Ovary (tissue), 9 donors: ENCODE results near the gene RAB40B. TPM values are rescaled to one million over a fixed set of nuclear protein-coding genes. Genes with fewer than 3 reads are reported as not detected.

Experiments used
- DNase-seq, 5 donors: peaks; one replicate each; pipeline ENCODE4 v3.0.0-alpha.2; 2019 to 2020
- H3K27ac ChIP-seq, 2 donors: fragments of 200-600 bp; one replicate each; pipeline versions ENCODE4 v1.5.1 to v1.8.0; 2019 to 2022
- H3K27me3 ChIP-seq: fragments of 200-600 bp; one replicate; pipeline ENCODE4 v1.8.0; 2022
- H3K36me3 ChIP-seq: fragments of 200-600 bp; sonication (generic); one replicate; pipeline ENCODE4 v1.5.1; 2019
- H3K4me1 ChIP-seq: one replicate; pipeline ENCODE4 v1.8.1; 2013; ENCODE audit warnings: mild to moderate bottlenecking, moderate library complexity; ENCODE audit not compliant: insufficient read depth
- H3K4me3 ChIP-seq: fragments of 200-600 bp; sonication (generic); one replicate; pipeline ENCODE4 v1.5.1; 2017
- H3K9me3 ChIP-seq, 2 donors: fragments of 200-600 bp in 1 of 2; sonication (generic) in 1 of 2; one replicate each; pipeline versions ENCODE4 v1.5.1 to v1.8.1; 2013 to 2019; ENCODE audit warnings: mild to moderate bottlenecking in 1 of 2, moderate library complexity in 1 of 2
- CTCF ChIP-seq, 3 donors: fragments of 450-650 bp in 2 of 3; fragments of 200-600 bp in 1 of 3; IDR thresholded peaks; one replicate each; pipeline versions ENCODE4 v1.5.1 to v1.8.0; 2016 to 2022; ENCODE audit warnings: antibody characterized with exemption in 3 of 3, mild to moderate bottlenecking in 1 of 3
- EP300 ChIP-seq: sonication (generic); formaldehyde crosslinking; IDR thresholded peaks from one replicate; pipeline ENCODE4 v1.6.1; 2017; ENCODE audit warnings: antibody characterized with exemption
- POLR2A ChIP-seq: fragments of 450-650 bp; IDR thresholded peaks from one replicate; pipeline ENCODE4 v1.6.1; 2017; ENCODE audit warnings: antibody characterized with exemption, mild to moderate bottlenecking, moderate library complexity
- WGBS, 3 donors: extraction: QIAGEN DNeasy Blood & Tissue Kit in 1 of 3; methylation state at CpG; one replicate each; pipeline versions ENCODE4 v1.1.5 to v1.1.7; 2013 to 2017; 5-methylcytosine and 5-hydroxymethylcytosine counted together
- intact Hi-C, 4 donors: fragments of 100-400 bp; cut with DNase I; formaldehyde crosslinking; loops; one replicate each; pipeline versions ENCODE4 v1.11.0 to v1.15.1; 2022 to 2023
- microRNA-seq, 3 donors: library from miRNA; unstranded; fragments of <30 nt; microRNA quantifications; one replicate each; pipeline versions ENCODE4 to v1.2.0, GENCODE V29; 2019 to 2020
- polyA plus RNA-seq, 2 donors: library from polyadenylated mRNA; stranded (reverse); fragments of 200-250 nt in 1 of 2; fragments of 350-450 nt in 1 of 2; fragmentation: Illumina TruSeq in 1 of 2; extraction: RNeasy Lipid Tissue Mini Kit (QIAGEN cat#74804) in 1 of 2; gene quantifications; one replicate each; pipeline ENCODE4 v1.2.3, GENCODE V29; 2013 to 2014
- small RNA-seq: library from RNA; depleted of rRNA; stranded (forward); fragments of <200 nt; gene quantifications from one replicate; pipeline ENCODE3, GENCODE V24; 2016
- total RNA-seq, 7 donors: library from RNA; depleted of rRNA in 2 of 7; stranded (reverse); fragments of >200 nt in 2 of 7; fragmentation: NEBNext Ultra II Directional in 3 of 7; extraction: Animal tissue kit (Norgen Biotek cat#: 25700) in 3 of 7; gene quantifications; one replicate each; pipeline versions ENCODE4 v1.1.0 to v1.2.4, GENCODE V29; 2016 to 2023
- donor health status: DM: no; HTN: no; CAD: no; lungs with moderate emphysema.
- donor health status: DM: no; HTN: no; CAD: no.
- donor health status: Bipolar disorder and iron deficiency.
- donor health status: DM: yes; HTN: yes; CAD: no.
- donor health status: DM: no; HTN: no; CAD: no.
- donor health status: DM: yes; HTN: yes; CAD: no.

The RAB40B gene
- total and polyA plus RNA-seq, 9 donors: 9.2 to 25.9 (median 14.9) TPM

- no peak for DNase-seq
- TF ChIP-seq POLR2A (no peak), EP300 (no peak), CTCF (IDR thresholded peaks at IDR 0.05) (no peak)
- Histone ChIP-seq H3K4me3 (no peak overlapping the region), H3K36me3 (no peaks in the 10 kb centered on the region), H3K4me1 (peaks cover 2% of the 10 kb centered on the region), H3K9me3 (no peaks in the 10 kb centered on the region), H3K27me3 (no peaks in the 10 kb centered on the region), H3K27ac (no peak overlapping the region)
- intact Hi-C loops: no loop called here
- WGBS, 3 donors: 52 to 56% (median 55%) methylated on average over 16 of the region's 16 CpGs
Observed at GRCh38 chr17:82605939-82606600, 92.4 kb downstream of the RAB40B start.

Small RNA genes lying within 50 kb of the gene (microRNA-seq; reads per million reads assigned to microRNA genes)
- gene MIR4525: 0.71 to 3.0 (median 1.3) reads per million in 3 donors

Small RNA genes lying within 50 kb of the gene (small RNA-seq; reads per million reads assigned to genes)
- gene MIR4525: not detected

Other genes starting within 250 kb of the RAB40B start
- 100 to 1,000 TPM in 1 of 7 donors, 10 to 100 TPM in 6; 44.4 to 101 (median 73.1) TPM for gene CYBC1, start 247.9 kb downstream of the RAB40B start, total RNA-seq
- 10 to 100 TPM; 34.0 to 56.4 TPM for gene CYBC1, start 247.9 kb downstream of the RAB40B start, polyA plus RNA-seq
- gene NARF, start 240.0 kb downstream of the RAB40B start, total RNA-seq: 10 to 100 TPM; 39.7 to 52.7 (median 49.8) TPM
- 10 to 100 TPM; 29.6 to 37.8 TPM for gene NARF, start 240.0 kb downstream of the RAB40B start, polyA plus RNA-seq
- 10 to 100 TPM; 27.2 to 67.6 (median 48.2) TPM for gene FOXK2, start 179.0 kb downstream of the RAB40B start, total RNA-seq
- gene FOXK2, start 179.0 kb downstream of the RAB40B start, polyA plus RNA-seq: 10 to 100 TPM; 19.1 to 28.8 TPM
- gene WDR45B, start 50.3 kb downstream of the RAB40B start, total RNA-seq: 10 to 100 TPM; 43.0 to 99.3 (median 83.5) TPM
- gene WDR45B, start 50.3 kb downstream of the RAB40B start, polyA plus RNA-seq: 10 to 100 TPM; 55.2 to 58.0 TPM
- gene FN3KRP, start 18.0 kb upstream of the RAB40B start, total RNA-seq: 10 to 100 TPM in 6 of 7 donors, 1 to 10 TPM in 1; 9.9 to 48.6 (median 39.0) TPM
- gene FN3KRP, start 18.0 kb upstream of the RAB40B start, polyA plus RNA-seq: 10 to 100 TPM; 37.9 to 51.5 TPM
- 100 to 1,000 TPM in 1 of 7 donors, 10 to 100 TPM in 6; 14.5 to 106 (median 44.6) TPM for gene FN3K, start 36.9 kb upstream of the RAB40B start, total RNA-seq
- gene FN3K, start 36.9 kb upstream of the RAB40B start, polyA plus RNA-seq: 10 to 100 TPM; 12.0 to 22.0 TPM
- gene TBCD, start 53.4 kb upstream of the RAB40B start, total RNA-seq: 10 to 100 TPM; 44.4 to 88.3 (median 71.4) TPM
- 10 to 100 TPM; 29.2 to 55.9 TPM for gene TBCD, start 53.4 kb upstream of the RAB40B start, polyA plus RNA-seq
- gene ZNF750, start 141.3 kb upstream of the RAB40B start, total RNA-seq: not detected
- gene ZNF750, start 141.3 kb upstream of the RAB40B start, polyA plus RNA-seq: under 1 TPM in 1 of 2 donors, not detected in 1; 0.02 TPM